Activated naive CD4-positive, alpha-beta T cell treated with anti-CD3 and anti-CD28 coated beads, Interleukin-2, amount 50 U/mL, for 24 hours (primary cell): ENCODE measurements around the gene TRMT112.

Experiments used
- H3K27ac Mint-ChIP-seq: one replicate; pipeline ENCODE4 v1.8.0; 2021; ENCODE audit warnings: mild to moderate bottlenecking, mixed read lengths
- H3K27me3 Mint-ChIP-seq: one replicate; pipeline ENCODE4 v1.8.0; 2021; ENCODE audit warnings: mixed read lengths
- H3K36me3 Mint-ChIP-seq: one replicate; pipeline ENCODE4 v1.8.0; 2021; ENCODE audit warnings: mixed read lengths
- H3K4me1 Mint-ChIP-seq: one replicate; pipeline ENCODE4 v1.8.0; 2021; ENCODE audit warnings: mixed read lengths
- H3K4me3 Mint-ChIP-seq: one replicate; pipeline ENCODE4 v1.8.0; 2021; ENCODE audit warnings: mild to moderate bottlenecking, mixed read lengths
- H3K9me3 Mint-ChIP-seq: one replicate; pipeline ENCODE4 v1.8.0; 2021; ENCODE audit warnings: mixed read lengths

TRMT112 gene

GRCh38 chr11:64295760-64296159 lies 21.6 kb downstream of the TRMT112 start:
- no peak overlapping the region for H3K4me3 Mint-ChIP-seq
- no peaks in the 10 kb centered on the region for H3K9me3 Mint-ChIP-seq
- H3K27ac Mint-ChIP-seq: no peak overlapping the region
- H3K27me3 Mint-ChIP-seq: peaks cover 42% of the 10 kb centered on the region
- no peaks in the 10 kb centered on the region for H3K36me3 Mint-ChIP-seq
- H3K4me1 Mint-ChIP-seq: peaks cover 16% of the 10 kb centered on the region

DNA sequence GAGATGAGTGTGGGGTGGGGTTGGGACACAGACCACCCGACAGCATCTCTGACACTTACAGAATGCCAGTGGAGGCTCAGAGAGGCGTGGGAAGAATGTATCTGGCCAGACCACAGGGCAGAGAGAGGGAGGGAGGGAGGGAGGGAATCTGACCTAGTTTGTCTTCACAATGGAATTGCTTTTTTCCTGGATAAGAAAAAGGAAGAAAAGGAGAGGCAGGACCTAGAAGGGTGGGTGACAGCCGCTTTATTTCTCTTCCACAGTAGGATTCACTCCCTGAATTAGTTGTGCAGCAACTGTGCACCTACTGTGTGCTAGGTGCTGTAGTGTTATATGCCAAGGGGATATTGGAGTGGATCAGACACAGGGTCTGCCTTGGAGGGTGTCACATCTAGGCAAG lies 22.6 kb downstream of the TRMT112 start:
- Mint-ChIP-seq H3K4me1 (peaks cover 12% of the 10 kb centered on the region), H3K27me3 (peaks cover 41% of the 10 kb centered on the region), H3K36me3 (peaks cover 2% of the 10 kb centered on the region), H3K9me3 (no peaks in the 10 kb centered on the region), H3K27ac (peak overlapping the region; percentile 20), H3K4me3 (no peak overlapping the region)

GRCh38 chr11:64292460-64293254 lies 24.7 kb downstream of the TRMT112 start:
- Mint-ChIP-seq H3K4me1 (peaks cover 7% of the 10 kb centered on the region), H3K27me3 (peaks cover 33% of the 10 kb centered on the region), H3K27ac (no peak overlapping the region)

DNA sequence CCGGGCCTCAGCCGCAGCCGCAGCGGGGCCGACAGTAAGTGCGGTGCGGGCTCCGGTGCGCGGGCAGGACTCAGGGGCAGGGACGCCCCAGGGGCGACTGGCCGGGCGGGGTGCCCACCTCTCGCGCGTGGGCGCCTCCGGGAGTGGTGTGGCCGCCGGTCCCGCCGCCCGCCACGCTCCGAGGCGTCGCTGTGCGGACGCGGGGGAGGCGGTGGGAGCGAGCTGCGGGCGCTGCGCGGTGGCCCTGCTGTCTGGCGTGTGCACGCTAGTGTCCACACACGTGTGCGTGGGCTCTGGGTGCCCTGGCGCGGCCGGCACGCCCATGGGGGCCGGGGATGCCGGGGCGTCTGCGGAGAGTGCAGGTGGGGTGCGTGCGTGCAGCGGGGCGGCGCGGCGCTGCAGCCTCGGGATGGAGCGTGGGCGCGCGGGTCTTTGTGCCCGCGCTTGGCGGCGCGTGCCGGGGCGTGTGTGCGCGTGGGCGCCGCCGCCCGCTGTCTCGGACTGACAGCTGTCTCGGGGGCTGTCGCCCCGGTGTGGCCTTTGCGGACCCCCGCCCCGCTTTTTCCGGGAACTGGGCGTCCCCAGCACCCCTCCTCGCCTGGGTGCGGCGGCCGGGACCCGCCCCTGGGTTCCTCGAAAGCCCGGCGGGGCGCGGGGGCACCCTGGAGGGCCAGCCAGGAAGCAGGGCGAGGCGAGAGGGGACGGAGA lies 25.5 kb downstream of the TRMT112 start:
- Mint-ChIP-seq H3K4me3 (no peak overlapping the region), H3K36me3 (peaks cover 2% of the 10 kb centered on the region), H3K27ac (no peak overlapping the region), H3K9me3 (no peaks in the 10 kb centered on the region), H3K27me3 (peaks cover 29% of the 10 kb centered on the region), H3K4me1 (peaks cover 6% of the 10 kb centered on the region)

More at GRCh38 chr11:64292460-64293254, 24.7 kb downstream of the TRMT112 start:
- Mint-ChIP-seq H3K9me3 (no peaks in the 10 kb centered on the region), H3K36me3 (peaks cover 2% of the 10 kb centered on the region), H3K4me3 (peak overlapping the region; percentile 64)

DNA sequence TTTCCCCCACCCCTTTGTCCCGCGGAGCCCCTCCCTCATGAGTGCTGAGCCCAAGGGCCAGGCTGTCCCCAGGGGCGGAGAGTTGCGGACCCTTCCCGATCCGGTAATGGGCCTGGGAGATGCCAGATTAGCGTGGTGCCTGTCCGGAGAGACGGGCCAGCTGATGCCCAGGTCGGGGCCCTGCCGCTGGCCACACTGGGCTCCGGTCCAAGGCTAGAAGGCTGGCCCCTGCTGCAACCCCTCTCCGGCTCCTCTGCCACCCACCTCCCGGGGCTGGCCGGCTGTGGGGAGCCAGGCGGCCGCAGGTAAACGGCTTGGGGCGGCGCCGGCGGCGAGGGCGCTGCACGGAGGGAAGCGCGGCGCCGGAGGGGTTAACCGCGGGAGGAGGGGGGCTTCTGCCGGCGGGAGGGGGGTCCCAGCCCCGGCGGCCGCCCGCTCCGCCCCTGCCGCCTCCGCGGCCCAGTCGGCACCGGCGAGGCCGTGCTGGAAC lies 26.1 kb downstream of the TRMT112 start, which contains the start of gene KCNK4:
TSS of gene KCNK4 (plus strand) at position 41 of the 490 bp plus-strand sequence. CDS start 1,717 bp downstream, outside the sequence.
- Mint-ChIP-seq H3K9me3 (no peaks in the 10 kb centered on the region), H3K36me3 (peaks cover 2% of the 10 kb centered on the region), H3K4me1 (peaks cover 12% of the 10 kb centered on the region), H3K27me3 (peaks cover 24% of the 10 kb centered on the region), H3K4me3 (peak within 1 kb of the TSS; percentile 77), H3K27ac (peak within 1 kb of the TSS; percentile 30)

DNA sequence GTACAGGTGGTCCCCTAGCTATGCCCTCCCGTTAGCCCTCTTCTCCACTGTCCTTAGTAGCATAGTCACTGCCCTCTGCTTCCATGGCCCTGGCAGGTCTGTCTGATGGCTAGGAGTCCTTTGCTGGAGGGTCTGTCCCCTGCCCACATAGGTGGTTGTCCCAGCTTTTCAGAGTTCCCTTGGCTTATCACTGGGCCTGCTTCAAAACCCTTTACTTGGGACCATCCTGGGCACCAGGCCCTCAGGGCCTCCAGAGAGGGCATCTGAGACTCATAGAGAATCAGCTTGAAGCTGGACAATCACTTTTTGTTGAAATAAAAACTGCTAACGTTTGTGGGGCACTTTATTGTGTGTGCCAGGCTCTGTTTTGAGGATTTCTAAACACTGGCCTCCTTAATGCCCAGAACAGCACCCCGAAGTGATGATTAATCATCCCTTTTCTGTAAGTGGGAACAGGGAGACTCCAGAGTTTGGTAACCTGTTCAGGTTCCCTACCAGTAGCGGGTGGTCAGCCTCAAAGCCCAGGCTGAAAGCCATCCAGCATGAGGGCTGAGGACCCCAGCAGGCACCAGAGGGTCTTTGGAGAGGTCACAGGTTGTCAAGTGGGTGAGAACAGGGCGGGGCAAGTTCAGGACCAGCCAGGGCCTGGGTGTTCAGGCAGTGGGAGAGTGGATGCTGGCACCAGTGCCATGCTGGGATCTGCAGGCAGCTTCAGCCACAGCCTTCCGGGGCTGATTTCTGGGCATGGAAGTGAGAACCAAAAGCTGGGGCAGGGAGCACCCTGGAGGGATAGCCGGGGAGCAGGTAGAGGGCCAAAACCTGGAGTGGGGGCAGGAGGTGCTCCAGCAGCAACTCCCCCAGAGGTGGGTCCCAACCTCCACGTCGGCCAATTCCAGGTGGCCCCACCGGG lies 26.8 kb downstream of the TRMT112 start:
- H3K4me3 Mint-ChIP-seq: peak overlapping the region; percentile 77
- no peaks in the 10 kb centered on the region for H3K9me3 Mint-ChIP-seq
- H3K27me3 Mint-ChIP-seq: peaks cover 21% of the 10 kb centered on the region
- H3K4me1 Mint-ChIP-seq: peaks cover 13% of the 10 kb centered on the region
- H3K36me3 Mint-ChIP-seq: peaks cover 2% of the 10 kb centered on the region
- peak overlapping the region; percentile 30 for H3K27ac Mint-ChIP-seq

- no peak overlapping the region for H3K4me3 Mint-ChIP-seq
These were observed 28.3 kb downstream of the TRMT112 start for GRCh38 chr11:64289002-64289564.

DNA sequence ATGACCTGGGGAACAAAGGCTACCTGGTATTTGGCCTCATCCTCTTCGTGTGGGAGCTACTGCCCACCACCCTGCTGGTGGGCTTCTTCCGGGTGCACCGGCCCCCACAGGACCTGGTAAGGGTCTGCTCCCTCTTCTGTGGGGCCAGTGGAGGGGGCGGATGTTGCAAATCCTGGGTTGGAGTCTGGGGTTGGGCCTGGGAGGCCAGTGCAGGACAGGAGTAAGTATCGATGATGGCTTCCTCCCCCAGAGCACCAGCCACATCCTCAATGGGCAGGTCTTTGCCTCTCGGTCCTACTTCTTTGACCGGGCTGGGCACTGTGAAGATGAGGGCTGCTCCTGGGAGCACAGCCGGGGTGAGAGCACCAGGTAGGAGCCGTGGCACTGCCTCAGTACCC lies 29.0 kb downstream of the TRMT112 start:
- H3K27ac Mint-ChIP-seq: no peak overlapping the region
- H3K4me3 Mint-ChIP-seq: no peak overlapping the region
- peaks cover 18% of the 10 kb centered on the region for H3K4me1 Mint-ChIP-seq
- H3K27me3 Mint-ChIP-seq: peaks cover 10% of the 10 kb centered on the region
- H3K9me3 Mint-ChIP-seq: no peaks in the 10 kb centered on the region
- H3K36me3 Mint-ChIP-seq: peaks cover 2% of the 10 kb centered on the region

More at GRCh38 chr11:64289002-64289564, 28.3 kb downstream of the TRMT112 start:
- Mint-ChIP-seq H3K36me3 (peaks cover 2% of the 10 kb centered on the region), H3K27ac (peak overlapping the region; percentile 35), H3K9me3 (no peaks in the 10 kb centered on the region), H3K27me3 (peaks cover 15% of the 10 kb centered on the region), H3K4me1 (peaks cover 13% of the 10 kb centered on the region)

DNA sequence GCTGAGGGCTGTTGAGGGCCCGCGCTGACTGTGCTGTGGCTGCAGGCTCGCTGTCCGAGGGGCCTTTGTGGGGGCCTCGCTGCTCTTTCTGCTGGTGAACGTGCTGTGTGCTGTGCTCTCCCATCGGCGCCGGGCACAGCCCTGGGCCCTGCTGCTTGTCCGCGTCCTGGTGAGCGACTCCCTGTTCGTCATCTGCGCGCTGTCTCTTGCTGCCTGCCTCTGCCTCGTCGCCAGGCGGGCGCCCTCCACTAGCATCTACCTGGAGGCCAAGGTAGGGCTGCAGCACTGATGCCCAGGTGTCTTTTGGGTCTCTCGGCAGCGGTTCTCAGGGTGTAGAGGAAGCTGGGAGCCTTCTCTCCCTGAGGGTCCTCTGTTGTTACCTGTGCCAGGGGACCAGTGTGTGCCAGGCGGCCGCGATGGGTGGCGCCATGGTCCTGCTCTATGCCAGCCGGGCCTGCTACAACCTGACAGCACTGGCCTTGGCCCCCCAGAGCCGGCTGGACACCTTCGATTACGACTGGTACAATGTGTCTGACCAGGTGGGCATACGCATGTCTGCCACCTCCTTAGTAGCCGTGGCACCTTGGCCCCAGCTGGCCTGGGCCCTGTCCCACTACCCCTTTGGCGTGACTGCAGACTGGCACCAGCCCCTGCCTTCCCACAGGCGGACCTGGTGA lies 29.5 kb downstream of the TRMT112 start:
- Mint-ChIP-seq H3K27ac (no peak overlapping the region), H3K9me3 (no peaks in the 10 kb centered on the region), H3K4me1 (peaks cover 23% of the 10 kb centered on the region), H3K27me3 (peaks cover 7% of the 10 kb centered on the region), H3K36me3 (peaks cover 2% of the 10 kb centered on the region), H3K4me3 (peak overlapping the region; percentile 39)

- Mint-ChIP-seq H3K4me3 (peak overlapping the region; percentile 84), H3K4me1 (peaks cover 24% of the 10 kb centered on the region), H3K27me3 (peaks cover 5% of the 10 kb centered on the region), H3K9me3 (no peaks in the 10 kb centered on the region), H3K36me3 (peaks cover 2% of the 10 kb centered on the region), H3K27ac (no peak overlapping the region)
These were observed 30.6 kb downstream of the TRMT112 start for GRCh38 chr11:64286801-64287159.

DNA sequence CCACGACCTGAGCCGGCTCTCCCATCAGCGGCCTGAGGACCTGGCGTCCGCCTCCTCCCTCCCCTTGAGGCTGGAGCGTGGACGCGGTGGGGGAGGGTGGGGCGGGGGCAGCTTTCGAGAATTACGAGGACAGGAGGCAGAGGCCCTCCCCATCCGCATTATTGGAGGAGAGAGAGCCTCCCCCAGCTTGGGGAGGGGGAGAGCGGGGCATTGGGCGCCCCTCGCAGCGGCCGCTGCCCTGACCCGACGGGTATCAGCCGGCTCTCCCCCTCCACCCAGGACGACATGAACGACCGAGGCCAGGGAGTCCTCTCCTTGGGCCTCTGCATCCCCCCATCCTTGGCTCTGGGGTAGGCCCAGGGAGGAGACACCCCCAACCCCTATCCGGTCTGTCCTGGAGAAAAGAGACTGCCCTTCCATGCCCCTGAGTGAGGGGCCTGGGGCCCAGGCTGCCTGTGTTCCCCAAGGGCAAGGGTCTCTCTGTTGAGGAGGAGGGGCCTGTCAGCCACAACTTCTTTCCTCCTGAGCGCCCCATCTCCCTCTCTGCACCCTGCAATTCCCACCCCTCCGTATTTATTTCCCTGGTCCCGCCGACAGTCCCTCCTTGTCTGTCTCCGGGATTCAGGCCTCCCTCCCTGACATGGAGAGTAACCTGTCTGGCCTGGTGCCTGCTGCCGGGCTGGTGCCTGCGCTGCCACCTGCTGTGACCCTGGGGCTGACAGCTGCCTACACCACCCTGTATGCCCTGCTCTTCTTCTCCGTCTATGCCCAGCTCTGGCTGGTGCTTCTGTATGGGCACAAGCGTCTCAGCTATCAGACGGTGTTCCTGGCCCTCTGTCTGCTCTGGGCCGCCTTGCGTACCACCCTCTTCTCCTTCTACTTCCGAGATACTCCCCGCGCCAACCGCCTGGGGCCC lies 31.2 kb downstream of the TRMT112 start:
- H3K36me3 Mint-ChIP-seq: peaks cover 2% of the 10 kb centered on the region
- H3K9me3 Mint-ChIP-seq: no peaks in the 10 kb centered on the region

DNA sequence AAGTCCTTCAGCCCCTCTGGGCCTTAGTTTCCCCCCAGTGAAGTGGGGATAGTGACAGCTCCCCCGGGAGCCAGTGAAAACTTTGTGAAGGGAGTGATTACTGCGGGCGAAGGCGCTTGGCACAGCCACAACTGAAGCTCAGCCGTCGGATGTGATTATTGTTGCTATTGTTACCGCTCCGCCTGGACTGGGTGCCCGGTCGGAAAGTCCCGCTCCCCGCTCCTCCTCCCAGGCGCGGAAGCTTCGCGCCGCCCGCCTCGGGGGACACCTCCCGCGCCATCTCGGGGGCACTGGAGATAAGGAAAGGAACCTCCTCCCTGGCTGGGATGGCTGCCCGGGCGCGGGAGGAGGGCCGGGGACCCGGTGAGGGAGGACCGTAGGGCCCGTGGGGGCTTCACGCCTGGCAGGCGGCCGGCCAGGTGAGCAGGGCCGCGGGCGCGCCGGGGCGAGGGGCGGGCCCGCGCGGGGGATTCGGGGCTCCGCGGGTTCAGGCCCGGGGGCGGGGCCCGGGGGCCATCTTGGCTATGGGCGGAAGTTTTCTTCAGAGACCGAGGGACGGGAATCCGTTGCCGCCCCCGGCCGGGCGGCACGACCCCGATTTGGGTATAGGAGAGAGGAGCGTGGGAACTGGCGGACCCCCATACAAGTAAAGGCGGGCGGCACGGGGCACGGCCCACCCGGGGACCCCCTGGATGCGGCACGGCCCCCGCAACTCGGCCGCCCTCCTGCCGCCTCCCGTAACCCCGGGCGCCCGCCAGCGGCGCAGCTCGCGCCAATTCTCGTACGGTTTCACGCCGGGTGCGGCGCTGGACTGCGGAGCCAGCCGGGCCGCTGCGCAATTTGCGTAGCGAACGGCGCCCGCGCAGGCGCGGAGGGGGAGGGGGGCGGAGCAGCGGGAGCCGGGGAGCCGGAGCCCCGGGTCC lies 32.1 kb downstream of the TRMT112 start, which contains the start of gene GPR137:
TSS of gene GPR137 (plus strand) at position 887 of the 923 bp plus-strand sequence. CDS start 677 bp downstream, outside the sequence.
- no peaks in the 10 kb centered on the region for H3K27me3 Mint-ChIP-seq

More for the DNA sequence above, 31.2 kb downstream of the TRMT112 start:
- H3K4me3 Mint-ChIP-seq: peak overlapping the region; percentile 88
- peaks cover 5% of the 10 kb centered on the region for H3K27me3 Mint-ChIP-seq
- peaks cover 24% of the 10 kb centered on the region for H3K4me1 Mint-ChIP-seq
- H3K27ac Mint-ChIP-seq: no peak overlapping the region

More for the DNA sequence above, 32.1 kb downstream of the TRMT112 start, which contains the start of gene GPR137:
- no peaks in the 10 kb centered on the region for H3K9me3 Mint-ChIP-seq
- H3K36me3 Mint-ChIP-seq: no peaks in the 10 kb centered on the region
- peak within 1 kb of the TSS; percentile 88 for H3K4me3 Mint-ChIP-seq
- H3K4me1 Mint-ChIP-seq: peaks cover 20% of the 10 kb centered on the region
- peak within 1 kb of the TSS; percentile 96 for H3K27ac Mint-ChIP-seq
